HEK293T (cell line): ENCODE results near the gene VDR.

Experiments
- CTCF ChIA-PET: fragments of 350-600 bp; formaldehyde crosslinking; extraction: SDS; loops from one replicate; lab custom pipeline; 2021; ENCODE audit warnings: antibody characterized with exemption, inconsistent platforms; lab: Yijun Ruan, JAX
- POLR2A ChIA-PET: fragments of 350-600 bp; formaldehyde crosslinking; extraction: SDS; loops from one replicate; lab custom pipeline; 2020; ENCODE audit warnings: antibody characterized with exemption, inconsistent platforms; lab: Yijun Ruan, JAX
- DNase-seq: peaks from one replicate; pipeline ENCODE4 v3.0.0; 2012; ENCODE audit warnings: mixed read lengths; ENCODE audit errors: extremely low spot score
- ARNT ChIP-seq: fragments of 450-650 bp; IDR thresholded peaks from 2 replicates; pipeline ENCODE4 v1.6.1; 2017; ENCODE audit warnings: mild to moderate bottlenecking
- BHLHE40 ChIP-seq: fragments of 450-650 bp; IDR thresholded peaks from 2 replicates; pipeline ENCODE4 v1.6.1; 2016; ENCODE audit warnings: mild to moderate bottlenecking, moderate library complexity, borderline replicate concordance
- CTBP1 ChIP-seq: fragments of 450-650 bp; IDR thresholded peaks from 2 replicates; pipeline ENCODE4 v1.6.1; 2016; ENCODE audit warnings: borderline replicate concordance
- ELF4 ChIP-seq: fragments of 450-650 bp; IDR thresholded peaks from 2 replicates; pipeline ENCODE4 v1.6.1; 2017; ENCODE audit warnings: antibody characterized with exemption
- FOXA1 ChIP-seq: fragments of 450-650 bp; IDR thresholded peaks from 2 replicates; pipeline ENCODE4 v1.6.1; 2016; ENCODE audit warnings: mild to moderate bottlenecking
- FOXK2 ChIP-seq: fragments of 450-650 bp; IDR thresholded peaks from 2 replicates; pipeline ENCODE4 v1.6.1; 2016; ENCODE audit warnings: mild to moderate bottlenecking
- FOXM1 ChIP-seq: fragments of 450-650 bp; IDR thresholded peaks from 2 replicates; pipeline ENCODE4 v1.6.1; 2017; ENCODE audit warnings: mild to moderate bottlenecking, borderline replicate concordance
- HDGF ChIP-seq: fragments of 450-650 bp; IDR thresholded peaks from 2 replicates; pipeline ENCODE4 v1.6.1; 2017; ENCODE audit warnings: antibody characterized with exemption, borderline replicate concordance
- L3MBTL2 ChIP-seq: fragments of 450-650 bp; conservative IDR thresholded peaks from 2 replicates; pipeline ENCODE4 v1.6.1; 2016; ENCODE audit warnings: mild to moderate bottlenecking
- LEF1 ChIP-seq: fragments of 450-650 bp; IDR thresholded peaks from 2 replicates; pipeline ENCODE4 v1.6.1; 2017; ENCODE audit warnings: mild to moderate bottlenecking, borderline replicate concordance
- NFRKB ChIP-seq: fragments of 450-650 bp; IDR thresholded peaks from 2 replicates; pipeline ENCODE4 v1.6.1; 2016; ENCODE audit warnings: mild to moderate bottlenecking, moderate library complexity
- PKNOX1 ChIP-seq: fragments of 450-650 bp; IDR thresholded peaks from 2 replicates; pipeline ENCODE4 v1.6.1; 2016
- SP1 ChIP-seq: fragments of 450-650 bp; IDR thresholded peaks from 2 replicates; pipeline ENCODE4 v1.6.1; 2017
- SUZ12 ChIP-seq: fragments of 450-650 bp; IDR thresholded peaks from 2 replicates; pipeline ENCODE4 v1.6.1; 2016; ENCODE audit warnings: mild to moderate bottlenecking
- TARDBP ChIP-seq: fragments of 450-650 bp; IDR thresholded peaks from 2 replicates; pipeline ENCODE4 v1.6.1; 2016
- ZNF384 ChIP-seq: fragments of 450-650 bp; IDR thresholded peaks from 2 replicates; pipeline ENCODE4 v1.6.1; 2016

Gene VDR

DNA sequence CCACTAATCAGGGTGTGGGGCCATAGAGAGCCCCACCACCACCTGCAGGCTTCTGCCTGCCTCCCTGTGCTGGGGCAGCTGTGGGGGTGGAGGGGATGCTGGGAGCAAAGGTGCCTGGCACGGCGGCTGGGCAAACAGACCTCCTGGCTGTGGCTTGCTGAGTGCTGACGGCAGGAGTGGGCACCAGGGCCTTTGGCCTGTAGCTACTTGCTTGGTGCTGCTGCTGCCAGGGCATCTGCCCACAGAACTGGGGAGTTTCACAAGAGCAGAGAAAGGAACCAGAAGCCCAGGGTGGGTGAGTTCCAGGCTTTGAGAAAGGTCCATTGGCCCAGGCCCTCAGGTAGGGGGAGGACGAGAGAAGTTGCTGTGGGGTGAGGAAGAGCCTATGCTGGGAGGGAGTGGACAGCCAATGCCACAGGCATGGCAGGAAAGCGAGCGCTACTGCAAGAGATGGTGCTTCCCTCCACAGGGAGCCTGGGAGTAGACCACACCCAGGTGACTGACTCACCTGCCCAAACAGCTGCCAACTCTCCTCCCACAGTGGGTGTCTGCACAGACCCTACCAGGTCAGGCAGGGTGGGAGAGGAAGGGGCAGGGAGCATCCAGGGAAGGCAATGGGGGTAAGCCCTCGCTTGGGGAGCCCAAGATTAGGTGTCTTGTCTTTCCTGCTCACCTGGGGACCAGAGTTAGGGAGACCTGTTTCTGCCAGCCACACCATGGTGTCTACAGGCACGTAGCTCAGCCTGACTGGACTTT is 46.1 kb downstream of the VDR start:
- CTCF ChIA-PET: no interaction called here
- TF ChIP-seq FOXM1 (no peak), CTBP1 (no peak), HDGF (no peak), L3MBTL2 (no peak), FOXK2 (no peak), FOXA1 (no peak), ELF4 (no peak), NFRKB (no peak), PKNOX1 (no peak), SUZ12 (no peak)
- no peak for DNase-seq
- POLR2A ChIA-PET: no interaction called here

DNA sequence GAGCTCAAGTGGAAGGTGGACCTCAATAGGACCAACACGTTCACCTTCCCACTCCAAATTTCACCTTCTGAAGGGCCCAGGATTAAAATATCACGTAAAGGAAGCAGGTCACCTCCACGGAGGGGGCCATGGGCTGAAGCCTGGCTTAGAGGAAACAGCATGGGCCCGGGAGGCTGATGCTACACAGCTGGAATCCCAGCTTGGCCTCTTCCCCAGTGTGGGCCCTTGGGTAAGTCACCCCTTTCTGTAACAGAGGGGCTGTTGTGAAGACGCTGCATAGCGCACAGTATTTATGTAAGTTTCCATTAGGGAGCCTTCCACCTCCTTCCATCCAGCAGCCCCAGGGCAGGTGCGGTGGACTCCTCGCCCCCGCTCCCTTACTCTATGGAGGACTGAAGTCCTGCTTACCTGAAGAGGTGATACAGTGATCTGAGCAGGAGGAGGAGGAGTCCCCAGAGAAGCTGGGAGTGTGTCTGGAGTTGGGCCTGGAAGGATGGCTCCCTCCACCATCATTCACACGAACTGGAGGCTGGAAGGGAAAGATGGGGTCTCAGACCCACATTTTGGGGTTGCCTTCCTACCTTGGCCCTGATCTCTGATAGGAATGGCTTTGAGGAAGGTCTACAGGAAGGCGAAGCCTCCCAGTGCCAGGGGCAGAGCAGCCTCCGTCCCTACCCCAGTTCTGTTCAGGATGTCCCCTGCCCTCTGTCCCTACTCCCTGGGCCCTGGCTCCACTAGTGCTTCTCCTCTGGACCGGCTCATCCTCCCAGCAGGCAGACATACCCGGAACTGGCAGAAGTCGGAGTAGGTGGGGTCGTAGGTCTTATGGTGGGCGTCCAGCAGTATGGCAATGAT is 47.8 kb downstream of the VDR start:
- TF ChIP-seq CTBP1: no peak
- TF ChIP-seq HDGF: no peak
- TF ChIP-seq NFRKB: no peak
- TF ChIP-seq L3MBTL2: no peak
- TF ChIP-seq LEF1: no peak
- no peak for TF ChIP-seq SP1
- no peak for TF ChIP-seq ARNT
- no peak for TF ChIP-seq BHLHE40
- no peak for TF ChIP-seq ELF4
- no peak for TF ChIP-seq FOXA1
- no peak for TF ChIP-seq PKNOX1
- TF ChIP-seq TARDBP: no peak
- no peak for TF ChIP-seq FOXM1
- no peak for TF ChIP-seq ZNF384
- TF ChIP-seq FOXK2: no peak
- no peak for TF ChIP-seq SUZ12
- DNase-seq: no peak
- ChIA-PET CTCF (no interaction called here), POLR2A (no interaction called here)

DNA sequence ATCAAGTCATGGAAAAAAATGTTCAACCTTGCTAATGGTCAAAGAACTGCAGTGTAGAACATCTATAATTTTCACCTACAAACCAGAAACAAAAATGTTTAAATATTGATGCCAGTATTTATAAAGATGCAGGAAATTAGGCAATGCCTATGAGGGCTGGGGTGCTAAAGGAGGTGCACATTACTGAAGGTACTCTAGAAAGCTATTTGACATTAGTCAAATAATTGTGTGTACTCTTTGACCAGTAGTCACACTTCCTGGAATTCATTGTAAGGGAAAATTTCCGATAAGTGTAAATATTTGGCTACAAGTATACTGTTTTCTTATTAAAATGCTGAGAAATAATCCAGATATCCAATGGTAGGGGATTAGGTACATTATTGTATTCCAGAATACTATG is 48.7 kb downstream of the VDR start:
- ChIA-PET CTCF (interaction anchor here (1.4 kb wide), 1 partner anchor 18 kb away, joined by 5 read pairs; no protein-coding TSS in a partner anchor), POLR2A (no interaction called here)
- DNase-seq: no peak
- TF ChIP-seq BHLHE40 (no peak), ZNF384 (no peak), ARNT (no peak), SP1 (no peak), FOXM1 (no peak), SUZ12 (no peak)

DNA sequence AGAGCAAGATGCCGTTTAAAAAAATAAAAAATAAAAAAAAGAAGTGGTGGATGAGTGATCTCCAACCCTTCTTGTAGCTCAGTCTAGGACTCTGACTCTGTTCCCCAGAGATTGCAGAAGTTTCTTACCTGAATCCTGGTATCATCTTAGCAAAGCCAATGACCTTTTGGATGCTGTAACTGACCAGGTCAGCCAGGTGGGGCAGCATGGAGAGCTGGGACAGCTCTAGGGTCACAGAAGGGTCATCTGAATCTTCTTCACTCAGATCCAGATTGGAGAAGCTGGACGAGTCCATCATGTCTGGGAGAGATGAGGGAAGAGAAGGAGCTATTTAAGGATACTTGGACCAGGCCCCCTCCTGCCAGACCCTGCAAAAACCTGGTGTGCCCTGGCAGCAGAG is 49.3 kb downstream of the VDR start:
- TF ChIP-seq SP1: no peak
- no peak for TF ChIP-seq CTBP1
- no peak for TF ChIP-seq PKNOX1
- no peak for TF ChIP-seq NFRKB
- TF ChIP-seq ZNF384: no peak
- TF ChIP-seq SUZ12: no peak
- no peak for TF ChIP-seq LEF1
- TF ChIP-seq FOXA1: no peak
- TF ChIP-seq FOXK2: no peak
- TF ChIP-seq HDGF: no peak
- no peak for TF ChIP-seq ELF4
- TF ChIP-seq BHLHE40: no peak
- TF ChIP-seq TARDBP: no peak
- ChIA-PET POLR2A (no interaction called here), CTCF (interaction anchor here (0.6 to 1.4 kb wide), 2 partner anchors 17 to 95 kb away, joined by 4 to 5 read pairs; no protein-coding TSS in a partner anchor)
- DNase-seq: no peak

DNA sequence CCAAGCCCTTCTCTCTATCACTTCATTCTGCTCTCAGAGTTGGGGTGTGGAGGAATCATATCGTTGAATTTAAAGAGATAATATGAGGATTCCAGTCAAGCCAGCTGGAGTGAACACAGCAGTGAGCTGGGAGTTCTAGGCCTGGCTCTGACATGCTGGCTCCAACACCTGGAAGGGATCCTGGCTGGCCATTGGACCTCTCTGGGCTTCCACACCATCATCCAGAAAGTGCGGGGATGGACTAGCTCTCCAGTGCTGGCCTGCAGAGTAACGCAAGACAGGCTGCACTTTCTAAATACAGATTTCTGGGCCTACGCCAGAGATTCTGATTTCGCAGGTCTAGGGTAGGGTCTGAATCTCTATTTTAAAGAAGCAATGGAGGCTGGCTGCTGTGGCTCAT is 50.3 kb downstream of the VDR start:
- POLR2A ChIA-PET: no interaction called here
- CTCF ChIA-PET: no interaction called here
- no peak for DNase-seq
- TF ChIP-seq PKNOX1: no peak
- no peak for TF ChIP-seq ZNF384
- no peak for TF ChIP-seq L3MBTL2
- TF ChIP-seq BHLHE40: no peak
- TF ChIP-seq FOXK2: no peak
- TF ChIP-seq FOXA1: no peak
- no peak for TF ChIP-seq SP1
- no peak for TF ChIP-seq HDGF
- TF ChIP-seq LEF1: no peak
